NCI-H226 (cell line): ENCODE data around the gene FRMD6.

ENCODE experiments used
- DNase-seq: peaks from one replicate; pipeline ENCODE4 v3.0.0-alpha.2; 2015

FRMD6 gene

DNA sequence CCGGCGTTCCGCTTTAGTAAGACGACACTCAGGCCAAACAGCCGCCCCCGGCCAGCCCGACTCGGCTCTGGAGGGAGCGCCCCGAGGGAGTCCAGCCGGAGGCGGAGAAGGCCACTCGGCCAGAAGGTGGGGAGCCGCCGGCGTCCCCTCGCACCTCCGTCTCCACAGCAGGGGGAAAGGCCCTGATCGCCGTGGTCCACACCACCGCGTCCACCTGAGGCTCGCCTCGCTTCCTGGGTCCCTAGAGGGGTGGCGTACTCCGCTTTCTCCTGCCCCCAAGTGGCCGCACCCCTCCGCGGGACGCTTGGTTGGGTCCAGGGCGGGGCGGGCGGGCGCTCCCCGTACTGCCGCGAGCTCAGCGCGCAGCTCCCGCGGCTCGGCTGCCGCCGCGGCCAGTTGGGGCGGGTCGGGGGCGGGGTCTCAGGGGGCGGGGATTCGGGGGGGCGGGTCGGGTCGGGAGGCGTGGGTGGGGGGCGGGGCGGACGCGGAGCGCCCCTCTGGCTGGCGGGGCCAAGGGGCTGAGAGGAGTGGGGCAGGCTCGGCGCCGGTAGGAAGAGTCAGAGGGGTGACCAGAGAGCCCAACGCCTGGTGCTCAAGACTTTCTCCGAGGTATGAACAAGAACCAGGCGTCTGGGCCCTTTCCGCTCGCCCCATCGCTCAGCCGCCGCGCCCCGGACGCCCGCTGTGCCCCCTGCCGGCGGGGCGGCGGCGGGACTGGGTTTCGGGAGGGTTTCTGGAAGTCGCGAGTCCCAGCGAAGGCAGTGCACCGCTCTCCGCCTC lies at the start of gene FRMD6:
Gene FRMD6 (plus strand): TSS at position 523 of the 780 bp plus-strand sequence. CDS start 37,927 bp downstream, outside the sequence.
- peak; percentile 93 for DNase-seq

GRCh38 chr14:51602310-51602709 lies 49.4 kb upstream of the FRMD6 start:
- no peak for DNase-seq

DNA sequence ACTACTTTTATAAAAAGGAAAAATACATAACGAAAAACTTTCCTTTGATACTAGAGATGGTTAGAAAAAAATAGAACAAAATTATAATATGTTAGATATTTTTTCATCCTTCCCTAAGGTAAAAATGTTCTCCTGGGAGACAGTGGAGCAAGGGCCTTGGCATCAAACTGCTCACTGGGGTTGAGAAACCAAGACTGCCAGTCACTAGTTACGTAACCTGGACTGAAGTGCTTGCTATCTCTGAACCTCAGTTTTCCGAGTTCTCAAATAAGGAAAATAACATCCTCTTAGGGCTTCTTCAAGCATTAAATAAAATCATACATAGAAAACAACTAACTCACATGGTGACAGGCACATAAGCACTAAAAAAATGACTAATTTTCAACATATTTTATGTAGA lies 48.2 kb upstream of the FRMD6 start:
- peak; percentile 76 for DNase-seq

DNA sequence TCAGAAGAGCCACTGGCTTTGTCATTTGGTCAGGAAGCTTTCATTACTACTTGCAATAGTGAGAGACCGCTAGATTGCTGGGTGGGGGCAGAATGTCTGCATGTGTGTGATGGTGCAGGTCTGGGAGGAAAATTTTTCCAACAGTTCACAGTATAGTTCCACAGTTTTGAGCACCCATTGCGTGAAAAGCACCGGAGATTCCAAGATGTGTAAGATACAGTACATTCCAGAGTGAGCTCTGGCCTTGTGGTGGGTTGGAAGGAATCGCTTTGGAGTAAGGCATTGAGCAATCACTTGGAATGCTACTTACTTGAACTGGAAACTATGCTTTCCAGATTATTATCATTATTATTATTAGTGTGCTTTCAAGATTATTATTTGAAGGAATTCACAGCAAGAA lies 47.6 kb upstream of the FRMD6 start:
- peak; percentile 97 for DNase-seq

GRCh38 chr14:51605575-51605974 lies 46.1 kb upstream of the FRMD6 start:
- DNase-seq, result no peak

GRCh38 chr14:51607711-51608110 lies 44.0 kb upstream of the FRMD6 start:
- DNase-seq, result no peak

DNA sequence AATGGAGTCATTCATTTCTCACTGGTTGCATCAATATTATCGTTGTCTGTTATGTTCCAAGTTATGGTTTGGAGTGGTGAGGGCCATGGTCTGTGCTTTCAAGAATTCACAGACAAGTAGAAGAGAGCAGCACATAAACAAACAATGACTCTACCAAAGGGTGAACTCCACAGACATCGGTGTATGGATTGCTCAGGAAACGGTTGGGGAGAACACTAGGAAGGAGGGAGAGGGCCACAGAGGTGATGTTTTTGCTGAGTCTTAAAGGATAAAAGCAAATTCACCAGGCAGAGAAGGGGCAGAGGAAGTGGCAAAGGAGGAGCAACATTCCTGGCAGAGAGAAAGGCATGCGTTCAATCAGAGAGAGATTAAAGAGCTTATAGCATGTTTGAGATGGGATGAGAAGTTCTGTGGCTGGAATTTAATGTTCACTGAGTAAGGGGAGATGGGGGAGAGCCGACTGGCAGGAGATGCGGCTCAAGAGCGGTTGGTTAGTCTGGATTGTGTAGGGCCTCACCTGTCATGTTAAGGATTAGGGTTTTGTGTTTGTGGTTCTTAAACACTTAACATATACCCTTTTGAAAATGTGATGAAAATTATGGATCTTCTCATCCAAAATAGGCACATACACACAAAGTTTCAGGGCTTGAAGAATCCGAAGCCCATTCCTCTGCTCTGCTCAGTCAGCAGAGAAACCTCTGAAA lies 42.3 kb upstream of the FRMD6 start:
- peak; percentile 75 for DNase-seq

DNA sequence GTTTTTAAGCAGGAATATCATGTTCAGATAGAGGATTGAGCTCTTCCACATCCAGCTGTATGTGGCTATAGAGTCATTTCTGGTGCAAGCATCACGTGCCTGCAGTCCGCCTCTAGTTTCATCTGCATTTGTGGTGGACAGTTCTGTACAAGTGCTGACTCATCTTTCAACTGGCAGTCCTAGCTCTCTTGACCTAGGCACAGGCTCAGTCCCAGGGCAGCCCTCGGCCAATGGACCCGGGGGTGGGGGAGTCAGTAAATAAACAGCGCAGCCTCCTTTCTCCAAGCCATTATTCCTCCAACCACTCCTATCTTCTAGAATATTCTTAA lies 41.8 kb upstream of the FRMD6 start:
- no peak for DNase-seq

GRCh38 chr14:51610771-51611170 lies 40.9 kb upstream of the FRMD6 start:
- no peak for DNase-seq

DNA sequence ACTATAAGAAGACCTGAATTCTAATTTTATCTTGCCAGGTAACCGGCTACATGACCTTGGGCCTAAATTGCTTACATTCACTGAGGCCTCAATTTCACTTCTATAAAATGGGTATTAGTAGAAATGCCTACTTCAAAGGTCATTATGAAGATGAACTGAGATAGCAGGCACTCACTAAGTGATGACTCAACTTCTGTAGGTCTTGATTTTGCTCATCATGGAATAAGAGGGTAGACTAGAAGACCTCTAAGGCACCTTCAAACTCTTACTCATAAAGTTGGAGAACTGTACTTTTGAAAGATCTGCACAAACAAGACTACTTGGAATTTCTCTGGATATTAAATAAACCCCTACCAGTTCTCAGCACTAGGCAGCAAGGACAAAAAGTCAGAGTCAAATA lies 39.3 kb upstream of the FRMD6 start:
- no peak for DNase-seq

DNA sequence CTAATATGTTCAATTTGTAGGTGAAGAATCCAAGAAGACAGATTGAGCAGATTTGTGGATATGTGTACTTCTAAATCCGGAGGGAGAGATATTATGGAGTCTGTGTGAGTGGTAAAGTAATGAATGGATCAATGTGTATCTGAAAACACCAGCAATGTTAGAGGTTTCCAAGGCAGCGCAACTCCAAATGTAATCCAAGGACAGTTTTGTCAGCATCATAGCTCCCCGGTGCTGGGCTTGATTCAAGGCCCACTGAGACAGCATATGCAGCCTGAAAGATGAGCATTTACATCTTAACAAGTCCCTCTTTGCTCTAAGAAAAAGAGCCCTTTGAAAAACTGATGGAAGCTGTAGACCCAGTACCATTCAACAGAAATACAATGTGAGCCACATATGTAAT lies 38.3 kb upstream of the FRMD6 start:
- no peak for DNase-seq

DNA sequence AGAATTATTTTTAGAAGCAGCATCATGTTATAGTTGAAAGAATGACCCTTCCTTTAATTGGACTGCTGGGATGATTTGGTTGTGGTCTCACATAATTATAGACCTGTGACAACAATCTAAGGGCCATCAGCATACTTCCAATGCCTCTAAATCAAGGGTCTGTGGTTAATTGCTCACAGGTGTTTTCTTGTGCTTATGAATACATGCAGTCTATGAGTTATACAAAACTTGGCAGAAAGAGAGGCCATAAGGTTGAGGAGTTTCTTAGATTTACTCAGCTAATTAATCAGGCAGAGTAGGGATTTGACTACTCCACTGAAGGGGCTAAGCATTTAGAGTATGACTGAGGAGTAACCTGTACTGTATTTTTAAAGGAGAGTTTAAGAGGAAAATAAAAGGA lies 37.0 kb upstream of the FRMD6 start:
- no peak for DNase-seq

DNA sequence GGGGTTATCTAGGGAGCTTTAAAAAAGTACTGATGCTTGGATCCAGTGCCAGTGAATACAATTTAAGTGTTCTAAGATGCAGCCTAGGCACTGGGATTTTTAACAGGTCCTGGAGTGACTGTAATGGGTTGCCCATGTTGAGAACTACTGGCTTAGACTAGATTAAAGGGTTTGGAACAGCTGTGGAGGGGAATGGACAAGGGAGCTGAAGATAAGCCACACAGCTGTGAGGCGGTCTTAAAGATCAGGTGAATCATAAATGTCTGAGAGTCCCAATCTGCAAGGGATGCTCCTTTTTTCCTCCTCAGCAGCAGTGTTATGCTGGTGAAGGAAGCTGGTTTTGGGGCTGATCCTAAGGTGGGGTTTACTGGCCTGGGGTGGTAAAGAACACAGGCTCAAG lies 35.5 kb upstream of the FRMD6 start:
- DNase-seq, result no peak

GRCh38 chr14:51616724-51617409 lies 34.8 kb upstream of the FRMD6 start:
- DNase-seq, result peak; percentile 93

GRCh38 chr14:51619561-51619960 lies 32.1 kb upstream of the FRMD6 start:
- no peak for DNase-seq

DNA sequence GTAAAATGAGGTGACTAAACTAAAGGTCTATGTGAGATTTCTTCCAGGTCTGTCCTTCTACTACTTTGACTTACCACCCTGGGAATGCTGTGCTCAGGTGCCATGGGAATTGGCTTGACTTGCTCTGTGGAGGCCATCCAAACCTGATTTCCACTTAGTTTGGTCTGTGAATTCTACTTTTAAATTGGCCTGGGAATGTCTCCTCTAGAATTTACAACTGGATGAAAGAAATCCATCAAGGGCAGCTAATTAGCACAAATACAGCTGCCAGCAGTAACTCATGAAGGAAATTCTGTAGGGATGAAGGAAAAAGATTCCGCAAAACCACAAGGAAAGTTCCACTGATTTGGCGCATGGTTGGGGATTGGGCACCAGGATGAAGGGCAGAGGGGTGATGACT lies 31.7 kb upstream of the FRMD6 start:
- no peak for DNase-seq

DNA sequence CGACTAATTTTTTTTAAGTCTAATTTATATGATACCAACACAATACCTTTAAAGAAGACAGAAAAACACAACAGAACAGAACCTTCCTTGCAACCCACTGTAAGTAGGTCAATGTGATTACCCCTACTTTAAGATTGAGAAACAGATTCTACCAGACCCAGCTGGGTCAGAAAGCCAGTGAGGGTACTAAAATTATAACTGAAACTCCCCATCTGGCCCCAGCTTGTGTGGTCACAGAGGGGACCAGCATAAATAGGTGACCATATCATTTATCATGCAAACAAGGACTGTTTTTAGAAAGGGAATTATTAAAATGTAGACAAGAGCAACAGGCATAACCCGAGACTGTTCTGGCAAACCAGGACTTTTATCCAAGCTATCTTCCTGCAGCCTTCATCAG lies 30.1 kb upstream of the FRMD6 start:
- DNase-seq, result no peak

DNA sequence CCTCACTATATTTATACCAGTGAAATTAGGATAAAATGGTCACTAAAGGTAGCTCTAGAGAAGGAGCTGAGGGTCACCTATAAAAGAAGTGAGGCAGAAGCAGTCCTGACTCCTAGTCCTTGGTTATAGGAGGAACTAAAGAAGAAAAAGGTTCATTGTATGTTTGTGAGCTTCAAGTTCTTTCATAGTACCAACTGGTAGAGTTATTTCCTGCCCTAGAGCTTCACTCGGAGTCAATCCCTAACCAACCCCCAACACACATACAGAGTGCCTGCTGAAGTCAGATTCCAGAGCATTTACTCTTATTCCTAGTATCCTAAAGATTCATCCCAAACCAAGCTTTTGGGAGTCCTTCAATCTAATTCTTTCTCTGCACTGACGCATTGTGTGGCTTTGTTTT lies 29.3 kb upstream of the FRMD6 start:
- no peak for DNase-seq

DNA sequence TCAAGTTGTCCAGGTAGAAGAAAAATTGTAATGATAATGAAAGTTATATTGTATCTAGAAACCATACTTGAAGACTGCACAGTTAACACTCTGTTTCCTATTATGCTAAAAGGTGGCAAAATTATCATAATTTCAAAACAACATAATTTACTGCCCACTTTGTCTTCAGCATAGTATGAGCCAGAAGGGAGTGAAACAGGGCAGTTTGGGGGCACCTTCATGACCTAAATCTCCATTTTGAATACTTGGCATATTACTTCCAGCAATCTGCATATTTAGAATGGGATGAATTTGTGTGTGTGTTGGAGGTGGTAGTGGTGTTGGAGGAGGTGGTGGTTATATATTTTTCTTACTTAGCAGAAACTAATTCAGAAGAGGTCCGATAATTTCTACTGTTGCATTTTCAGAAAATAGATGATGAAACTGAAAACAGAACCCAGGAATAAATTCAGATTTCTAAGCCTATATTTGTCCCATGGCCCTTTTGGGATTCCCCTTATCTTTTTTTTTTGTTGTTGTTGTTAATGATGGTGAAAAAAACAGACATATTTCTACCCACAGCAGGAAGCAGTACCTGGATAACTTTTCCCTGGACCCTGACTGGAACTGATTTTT lies 26.6 kb upstream of the FRMD6 start:
- no peak for DNase-seq

DNA sequence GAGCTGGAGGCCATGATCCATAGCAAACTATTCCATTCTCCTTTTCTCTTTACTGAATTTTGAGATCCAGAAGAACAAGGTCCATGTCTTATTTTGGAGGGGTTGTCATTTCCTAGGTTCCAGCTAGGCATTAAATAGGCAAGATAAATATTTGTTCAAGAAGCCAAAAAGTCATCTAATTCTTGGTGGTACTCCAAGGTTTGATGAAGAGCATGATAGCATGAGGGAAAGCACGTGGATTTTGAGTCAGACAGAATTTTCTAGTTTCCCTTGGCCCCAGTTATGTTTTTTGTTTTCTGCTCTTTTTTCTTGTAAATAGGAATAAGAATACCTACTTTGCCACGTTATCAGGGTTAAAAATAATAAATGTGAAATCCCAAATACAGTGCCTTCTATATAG lies 25.5 kb upstream of the FRMD6 start:
- DNase-seq, result no peak

GRCh38 chr14:51626788-51627187 lies 24.9 kb upstream of the FRMD6 start:
- no peak for DNase-seq

DNA sequence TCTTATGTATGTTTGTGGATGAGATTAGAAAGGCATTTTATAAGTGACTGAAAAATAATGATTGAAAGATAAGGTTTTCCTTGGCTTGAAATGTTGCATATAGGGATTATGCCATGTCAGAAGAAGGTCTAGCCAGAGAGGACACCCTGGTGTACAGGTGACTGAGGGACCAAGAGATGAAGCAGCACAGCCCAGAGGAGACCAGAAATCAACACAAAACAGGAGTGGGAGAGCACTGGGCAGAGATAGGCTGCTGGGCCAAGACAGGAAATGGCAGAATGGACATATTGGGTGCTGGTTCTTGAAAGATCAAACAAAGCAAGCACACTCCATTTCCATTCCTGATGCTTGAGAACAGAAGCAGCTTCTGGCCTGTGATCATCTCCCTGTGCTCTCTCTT lies 24.4 kb upstream of the FRMD6 start:
- no peak for DNase-seq

DNA sequence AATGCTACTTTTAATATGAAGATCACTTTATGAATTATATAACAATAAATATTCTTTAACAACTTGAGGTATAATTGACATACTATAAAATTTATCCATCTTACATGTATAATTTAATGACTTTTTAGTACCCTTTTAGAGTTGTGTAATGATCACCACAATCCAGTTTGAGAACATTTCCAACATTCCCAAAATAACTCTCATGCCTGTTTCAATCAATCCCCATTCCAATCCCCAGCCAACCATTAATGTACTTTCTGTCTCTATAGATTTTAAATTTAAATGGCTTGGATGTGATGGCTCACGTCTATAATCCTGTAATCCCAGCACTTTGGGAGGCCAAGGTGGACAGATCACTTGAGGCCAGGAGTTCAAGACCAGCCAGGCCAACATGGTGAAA lies 23.5 kb upstream of the FRMD6 start:
- no peak for DNase-seq

- no peak for DNase-seq
Measured at GRCh38 chr14:51630987-51631386, 20.7 kb upstream of the FRMD6 start.
